Measurements from ENCODE around the gene ADCY6. TPM values are rescaled to one million over a fixed set of nuclear protein-coding genes. Genes with fewer than 3 reads are reported as not detected.

The ADCY6 gene
- total and polyA plus RNA-seq, 5 donors, result 51.4 to 125 (median 93.2) TPM

DNA sequence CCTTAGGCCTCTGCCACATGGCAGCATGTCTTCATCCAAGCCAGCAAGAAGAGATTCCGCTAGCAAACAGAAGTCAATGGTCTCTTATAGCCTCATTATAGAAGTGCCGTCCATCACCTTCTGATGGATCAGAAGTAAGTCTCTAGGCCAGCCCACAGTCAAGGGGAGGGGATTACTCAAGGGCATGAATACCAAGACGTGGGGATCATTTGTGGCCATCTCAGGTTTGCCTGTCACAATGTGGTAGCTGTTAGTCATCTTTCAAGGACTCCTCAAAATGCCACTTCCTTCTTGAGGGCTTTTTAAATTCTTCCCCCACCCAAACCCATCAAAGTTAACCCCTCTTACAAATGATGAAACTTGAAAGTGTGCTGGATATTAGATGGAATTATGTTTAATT is 8.1 kb upstream of the ADCY6 start:
- H3K4me3 ChIP-seq (ENCODE audit: low read length), result no peak overlapping the region
- intact Hi-C loops (cut with DNase I), result loop anchor here in 2 of 4 donors (1.0 to 5.0 kb wide), 2 partner anchors 44 to 45 kb away; no protein-coding TSS in a partner anchor
- 75% methylated on average over 3 of the region's 3 CpGs for WGBS
- DNase-seq, result no peak
- H3K27ac ChIP-seq (ENCODE audit: low read length), result no peak overlapping the region
- no peaks in the 10 kb centered on the region for H3K4me1 ChIP-seq (ENCODE audit: control insufficient read depth, insufficient read depth, low read length)
- no peaks in the 10 kb centered on the region for H3K9me3 ChIP-seq (ENCODE audit: control insufficient read depth, low read length)
- no peaks in the 10 kb centered on the region for H3K27me3 ChIP-seq (ENCODE audit: control insufficient read depth, insufficient read depth)
- no peak for ATAC-seq

DNA sequence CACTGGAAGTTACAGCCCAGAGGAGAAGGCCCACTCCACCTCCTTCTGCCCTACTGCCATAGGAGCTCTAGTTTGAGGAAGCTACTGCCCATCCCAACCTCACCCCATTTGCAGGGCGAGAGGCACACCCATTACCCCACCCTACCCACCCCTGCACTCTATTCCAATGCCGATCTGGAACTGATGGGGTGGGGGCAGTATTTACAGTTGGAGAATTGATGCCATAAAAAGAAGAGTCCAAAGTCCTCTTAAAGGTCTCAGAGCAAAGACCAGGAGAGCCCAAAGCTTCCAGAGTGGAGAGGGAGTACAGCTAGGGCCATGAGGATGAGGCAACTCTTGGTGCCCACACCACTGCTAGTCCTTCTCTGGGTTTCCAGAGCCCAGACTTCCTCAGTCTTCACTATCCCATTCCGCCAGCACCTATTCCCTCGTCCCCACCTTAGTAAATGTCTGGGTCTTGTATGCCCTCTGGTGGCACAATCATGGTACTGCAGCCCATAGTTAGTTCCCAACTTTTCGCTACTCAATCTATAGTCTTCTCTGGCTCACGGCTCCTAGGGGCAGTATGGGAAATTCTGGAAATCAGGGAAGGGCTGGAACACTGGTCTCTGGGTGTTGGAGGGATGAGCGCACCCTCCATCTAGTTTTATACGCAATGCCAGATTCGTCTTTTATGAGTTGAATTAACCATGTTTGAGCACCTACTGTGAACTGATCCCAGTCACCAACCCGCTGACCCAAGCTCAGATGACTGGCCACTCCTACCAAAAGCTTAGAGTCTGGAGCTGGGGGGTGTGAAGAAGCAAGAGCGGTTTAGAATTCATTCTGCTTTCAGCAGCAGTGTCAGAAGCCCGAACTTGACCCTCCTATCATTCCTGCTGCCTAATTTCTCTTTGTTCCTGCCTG is 6.9 kb upstream of the ADCY6 start:
- 22% methylated on average over 12 of the region's 12 CpGs for WGBS
- intact Hi-C loops (cut with DNase I), result loop anchor here (1.0 to 5.0 kb wide), 4 partner anchors 41 to 44 kb away; no protein-coding TSS in a partner anchor
- no peak overlapping the region for H3K4me3 ChIP-seq (ENCODE audit: low read length)
- H3K9me3 ChIP-seq (ENCODE audit: control insufficient read depth, low read length), result no peaks in the 10 kb centered on the region
- DNase-seq (peak in 2 of 3 donors; percentile 57 to 77), ATAC-seq (peak; percentile 89 to 91)
- no peak overlapping the region for H3K27ac ChIP-seq (ENCODE audit: low read length)
- H3K27me3 ChIP-seq (ENCODE audit: control insufficient read depth, insufficient read depth), result no peaks in the 10 kb centered on the region
- no peaks in the 10 kb centered on the region for H3K4me1 ChIP-seq (ENCODE audit: control insufficient read depth, insufficient read depth, low read length)

DNA sequence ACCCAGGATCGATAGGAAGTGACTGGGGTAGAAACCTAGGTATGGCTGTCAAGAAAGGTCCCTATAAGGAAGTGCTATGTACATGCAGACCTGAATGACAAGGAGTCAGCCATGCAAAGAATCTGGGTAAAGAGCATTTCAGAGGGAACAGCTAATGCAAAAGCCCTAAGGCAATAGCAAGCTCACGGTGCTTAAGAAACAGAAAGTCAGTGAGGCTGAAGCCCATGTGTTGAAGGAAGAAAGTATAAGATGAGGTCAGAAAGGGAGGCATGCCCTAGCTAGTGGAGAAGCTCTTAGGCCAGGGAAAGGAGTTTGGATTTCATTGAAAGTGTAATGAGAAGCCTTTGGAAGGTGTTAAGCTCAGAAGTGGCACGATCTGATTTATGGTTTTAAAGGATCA is 6.0 kb upstream of the ADCY6 start:
- intact Hi-C loops (cut with DNase I), result loop anchor here in 3 of 4 donors (2.0 to 5.0 kb wide), 3 partner anchors 40 to 43 kb away; no protein-coding TSS in a partner anchor
- 92% methylated on average over 3 of the region's 3 CpGs for WGBS
- H3K4me1 ChIP-seq (ENCODE audit: control insufficient read depth, insufficient read depth, low read length), result no peaks in the 10 kb centered on the region

DNA sequence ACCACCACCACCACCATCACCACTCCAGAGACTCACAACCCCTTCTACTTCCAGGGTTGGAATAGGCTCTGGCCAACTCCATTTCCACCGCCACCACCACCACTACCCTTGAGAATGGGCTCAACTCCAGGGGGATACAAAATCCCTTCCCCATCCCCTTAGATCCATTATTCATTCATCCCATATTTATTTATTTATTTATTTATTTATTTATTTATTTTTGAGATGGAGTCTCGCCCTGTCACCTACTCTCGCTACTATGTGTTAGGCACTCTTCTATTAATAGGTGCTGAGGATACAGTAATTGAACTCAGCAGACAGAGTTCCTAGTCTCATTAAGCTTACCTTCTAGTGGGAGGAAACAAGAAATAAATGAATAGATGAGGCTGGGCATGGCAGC is 4.8 kb upstream of the ADCY6 start:
- H3K27me3 ChIP-seq (ENCODE audit: control insufficient read depth, insufficient read depth), result no peaks in the 10 kb centered on the region
- intact Hi-C loops (cut with DNase I), result loop anchor here in 2 of 4 donors (2.0 kb wide), 2 partner anchors 39 to 41 kb away; no protein-coding TSS in a partner anchor
- WGBS, result 82% methylated on average over 3 of the region's 3 CpGs
- ATAC-seq, result no peak
- no peak for DNase-seq
- no peak overlapping the region for H3K4me3 ChIP-seq (ENCODE audit: low read length)
- H3K27ac ChIP-seq (ENCODE audit: low read length), result no peak overlapping the region
- H3K9me3 ChIP-seq (ENCODE audit: control insufficient read depth, low read length), result no peaks in the 10 kb centered on the region
- no peaks in the 10 kb centered on the region for H3K4me1 ChIP-seq (ENCODE audit: control insufficient read depth, insufficient read depth, low read length)

More for the DNA sequence above, 6.0 kb upstream of the ADCY6 start:
- DNase-seq (no peak), ATAC-seq (no peak)
- no peak overlapping the region for H3K27ac ChIP-seq (ENCODE audit: low read length)
- H3K9me3 ChIP-seq (ENCODE audit: control insufficient read depth, low read length), result no peaks in the 10 kb centered on the region
- no peak overlapping the region for H3K4me3 ChIP-seq (ENCODE audit: low read length)
- H3K27me3 ChIP-seq (ENCODE audit: control insufficient read depth, insufficient read depth), result no peaks in the 10 kb centered on the region

DNA sequence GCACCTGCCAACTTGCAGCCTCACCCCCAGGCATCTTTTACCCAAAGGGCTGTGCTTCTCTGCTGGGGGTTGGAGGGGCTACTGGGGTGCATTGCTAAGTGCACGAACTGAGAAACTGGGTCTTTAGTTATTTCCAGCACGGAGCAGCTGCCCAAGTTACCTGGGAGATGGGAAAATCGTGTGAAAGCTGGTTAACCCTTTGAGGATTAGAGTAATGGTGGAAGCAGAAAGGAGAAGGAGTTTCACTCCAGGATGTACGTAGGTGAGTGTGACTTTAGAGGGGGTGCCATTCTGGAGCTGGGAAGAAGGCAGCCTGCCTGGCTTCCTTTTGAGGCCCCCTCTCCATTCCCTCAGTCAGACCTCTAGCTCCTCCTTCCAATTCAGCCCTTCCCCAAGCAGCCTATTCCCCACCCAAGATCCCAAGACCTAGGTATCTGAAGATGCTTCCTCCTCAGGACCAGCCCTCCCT is 1.0 kb upstream of the ADCY6 start:
- DNase-seq, result no peak
- Histone ChIP-seq H3K9me3 (ENCODE audit: control insufficient read depth, low read length) (no peaks in the 10 kb centered on the region), H3K4me3 (ENCODE audit: low read length) (peak overlapping the region; percentile 99), H3K4me1 (ENCODE audit: control insufficient read depth, insufficient read depth, low read length) (peaks cover 7% of the 10 kb centered on the region), H3K27me3 (ENCODE audit: control insufficient read depth, insufficient read depth) (no peaks in the 10 kb centered on the region), H3K27ac (ENCODE audit: low read length) (no peak overlapping the region)
- WGBS, result 11% methylated on average over 4 of the region's 4 CpGs
- no peak for ATAC-seq
- intact Hi-C loops (cut with DNase I), result no loop called here

DNA sequence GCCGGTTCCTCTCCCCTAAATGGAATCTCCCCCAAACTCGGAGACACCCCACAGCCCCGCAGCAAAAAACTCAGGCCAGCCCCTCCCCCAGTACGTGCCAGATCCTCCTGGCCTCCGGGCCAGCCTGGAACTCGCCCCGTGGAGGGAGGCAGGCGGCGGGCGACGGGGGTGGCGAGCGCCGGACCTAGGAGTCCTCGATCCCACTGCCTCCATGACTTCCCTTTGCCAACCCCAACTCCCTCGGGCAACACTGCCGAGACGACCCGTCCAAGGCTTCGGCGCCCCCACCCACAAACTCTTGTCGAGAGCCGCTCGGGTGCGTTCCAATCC is 400 bp downstream of the ADCY6 start:
- Histone ChIP-seq H3K4me1 (ENCODE audit: control insufficient read depth, insufficient read depth, low read length) (peaks cover 7% of the 10 kb centered on the region), H3K27ac (ENCODE audit: low read length) (peak overlapping the region; percentile 94), H3K4me3 (ENCODE audit: low read length) (peak overlapping the region; percentile 99), H3K27me3 (ENCODE audit: control insufficient read depth, insufficient read depth) (no peaks in the 10 kb centered on the region), H3K9me3 (ENCODE audit: control insufficient read depth, low read length) (no peaks in the 10 kb centered on the region)
- WGBS, result under 1% methylated on average over 25 of the region's 25 CpGs
- DNase-seq (peak in 1 of 3 donors; percentile 76), ATAC-seq (peak in 1 of 2 donors; percentile 1)
- intact Hi-C loops (cut with DNase I), result no loop called here

DNA sequence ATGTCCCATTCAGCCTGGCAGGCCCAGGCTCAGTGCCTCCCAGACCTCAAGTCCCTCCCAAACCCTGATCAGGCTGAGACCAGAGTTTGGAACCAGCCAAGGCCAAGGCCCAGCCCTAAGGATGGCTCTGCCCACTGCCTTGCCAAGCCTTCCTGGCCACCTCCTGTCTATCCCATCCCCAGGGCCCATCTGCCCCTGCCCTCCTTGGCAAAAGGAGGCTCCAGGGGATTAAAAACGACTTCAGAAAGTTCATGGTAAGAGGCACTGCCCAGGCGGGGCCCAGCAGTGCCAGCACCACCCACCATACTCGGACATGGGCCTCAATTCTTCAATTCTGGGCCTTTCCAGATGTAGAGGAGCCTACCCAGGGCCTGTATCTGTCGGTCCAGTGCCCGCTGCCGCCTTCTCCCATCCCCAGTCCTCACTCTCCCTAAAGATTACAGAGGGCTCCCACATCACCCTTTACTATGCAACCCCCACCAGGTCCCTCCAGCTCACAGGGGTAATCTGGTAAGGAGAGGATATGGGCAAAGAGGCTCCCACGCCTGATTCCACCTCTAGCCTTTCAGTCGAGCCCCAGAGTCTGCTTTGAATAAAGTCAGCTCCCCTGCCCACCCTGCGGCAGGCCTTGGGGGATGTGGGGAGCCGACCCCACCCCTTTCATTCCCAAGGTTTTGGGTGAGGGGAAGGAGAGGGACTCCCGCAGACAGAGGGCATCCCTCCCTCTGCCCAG is 932 bp downstream of the ADCY6 start:
- H3K9me3 ChIP-seq (ENCODE audit: control insufficient read depth, low read length), result no peaks in the 10 kb centered on the region
- peak; percentile 38 to 47 for ATAC-seq
- 13% methylated on average over 11 of the region's 11 CpGs for WGBS
- intact Hi-C loops (cut with DNase I), result no loop called here
- H3K4me1 ChIP-seq (ENCODE audit: control insufficient read depth, insufficient read depth, low read length), result peaks cover 7% of the 10 kb centered on the region
- H3K4me3 ChIP-seq (ENCODE audit: low read length), result peak overlapping the region; percentile 99
- peak overlapping the region; percentile 94 for H3K27ac ChIP-seq (ENCODE audit: low read length)
- H3K27me3 ChIP-seq (ENCODE audit: control insufficient read depth, insufficient read depth), result no peaks in the 10 kb centered on the region
- no peak for DNase-seq

DNA sequence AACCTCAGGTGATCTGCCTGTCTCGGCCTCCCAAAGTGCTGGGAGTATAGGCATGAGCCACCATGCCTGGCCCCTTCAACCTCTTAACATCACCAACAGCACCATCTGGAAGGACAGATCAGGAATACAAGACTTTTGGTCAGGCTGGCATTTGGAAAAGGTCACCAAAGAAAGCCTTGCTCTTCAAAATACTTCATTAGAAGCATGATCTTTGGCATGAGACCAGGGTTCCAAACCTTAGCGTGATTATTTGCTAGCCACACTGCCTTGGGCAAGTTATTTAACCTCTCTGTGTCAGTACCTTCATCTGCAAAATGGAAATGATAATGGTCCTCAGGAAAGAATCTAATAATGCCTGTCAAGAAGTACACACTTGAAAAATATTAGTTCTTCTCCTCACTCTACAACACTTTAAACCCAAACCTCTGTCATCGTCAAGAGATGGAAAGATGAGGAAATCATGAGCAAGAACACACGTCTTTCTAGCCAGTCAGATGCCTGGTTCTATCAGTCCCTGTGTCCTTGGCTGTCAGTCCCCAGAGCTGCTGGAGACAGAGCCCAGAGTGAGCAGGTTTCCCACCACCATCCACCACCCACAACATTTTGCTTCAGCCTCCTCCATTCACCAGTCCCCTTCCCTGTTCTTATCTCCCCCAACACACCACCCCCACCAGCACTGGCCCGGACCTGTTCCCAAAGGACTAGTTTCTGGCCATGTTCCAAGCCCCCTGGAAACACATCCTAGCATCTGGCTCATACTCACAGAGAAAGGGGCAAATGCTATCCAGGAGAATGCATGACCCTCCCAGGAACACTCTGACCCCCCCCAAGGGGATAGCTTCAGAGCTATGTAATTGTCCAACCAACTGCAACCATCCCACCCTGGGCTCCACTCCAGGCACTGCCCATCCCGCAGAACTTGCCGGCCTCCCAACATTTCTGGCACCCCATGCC is 2.0 kb downstream of the ADCY6 start:
- Histone ChIP-seq H3K27ac (ENCODE audit: low read length) (peak overlapping the region; percentile 94), H3K4me3 (ENCODE audit: low read length) (peak overlapping the region; percentile 99), H3K9me3 (ENCODE audit: control insufficient read depth, low read length) (no peaks in the 10 kb centered on the region), H3K4me1 (ENCODE audit: control insufficient read depth, insufficient read depth, low read length) (peaks cover 10% of the 10 kb centered on the region), H3K27me3 (ENCODE audit: control insufficient read depth, insufficient read depth) (no peaks in the 10 kb centered on the region)
- DNase-seq (peak; percentile 52 to 76 (median 71)), ATAC-seq (peak; percentile 72 to 74)
- intact Hi-C loops (cut with DNase I), result no loop called here
- 24% methylated on average over 7 of the region's 7 CpGs for WGBS

DNA sequence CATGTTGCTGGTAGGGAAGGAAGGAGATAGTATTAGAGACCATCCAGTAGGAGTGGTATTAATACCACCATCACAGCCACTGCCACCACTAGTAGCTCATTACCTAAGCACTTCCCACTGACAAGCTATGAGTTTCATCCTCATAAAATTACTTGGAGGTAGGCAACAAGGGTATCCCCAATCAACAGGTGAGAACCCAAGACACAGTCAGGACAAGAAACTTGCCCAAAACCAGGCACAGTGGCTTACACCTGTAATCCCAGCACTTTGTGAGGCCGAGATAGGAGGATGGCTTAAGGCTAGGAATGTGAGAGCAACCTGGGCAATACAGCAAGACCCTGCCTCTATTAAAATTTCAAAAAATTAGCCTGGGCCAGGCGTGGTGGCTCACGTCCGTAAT is 5.5 kb downstream of the ADCY6 start:
- no peak for ATAC-seq
- 93% methylated on average over 4 of the region's 4 CpGs for WGBS
- intact Hi-C loops (cut with DNase I), result no loop called here
- Histone ChIP-seq H3K4me3 (ENCODE audit: low read length) (no peak overlapping the region), H3K27ac (ENCODE audit: low read length) (no peak overlapping the region), H3K4me1 (ENCODE audit: control insufficient read depth, insufficient read depth, low read length) (peaks cover 27% of the 10 kb centered on the region), H3K27me3 (ENCODE audit: control insufficient read depth, insufficient read depth) (no peaks in the 10 kb centered on the region), H3K9me3 (ENCODE audit: control insufficient read depth, low read length) (no peaks in the 10 kb centered on the region)
- no peak for DNase-seq
